ENCODE results near the gene JHY.

JHY gene

DNA sequence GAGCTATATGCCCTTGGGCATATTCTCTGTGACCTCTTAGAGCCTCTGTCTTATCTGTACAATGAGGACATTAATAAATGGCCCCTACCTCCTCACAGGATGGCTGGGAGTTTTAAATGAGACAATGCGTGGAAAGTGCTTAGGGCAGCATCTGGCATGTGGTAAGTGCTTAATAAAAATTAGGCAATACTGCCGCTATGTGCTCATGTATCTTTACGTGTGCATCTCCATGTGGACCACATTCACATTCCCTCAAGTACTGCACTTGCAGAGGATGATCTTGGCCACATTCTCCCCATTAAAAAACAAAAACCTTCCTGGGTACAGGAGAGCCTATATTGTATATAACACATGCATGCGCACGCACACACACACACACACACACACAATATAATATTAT lies 118.2 kb downstream of the JHY start:
- DNase-seq (ENCODE audit: low spot score in 2 of 2) (no peak), ATAC-seq (no peak)
- Mint-ChIP-seq H3K4me3 (no peak overlapping the region), H3K27ac (no peak overlapping the region), H3K4me1 (no peaks in the 10 kb centered on the region), H3K36me3 (no peaks in the 10 kb centered on the region), H3K9me3 (no peaks in the 10 kb centered on the region)

DNA sequence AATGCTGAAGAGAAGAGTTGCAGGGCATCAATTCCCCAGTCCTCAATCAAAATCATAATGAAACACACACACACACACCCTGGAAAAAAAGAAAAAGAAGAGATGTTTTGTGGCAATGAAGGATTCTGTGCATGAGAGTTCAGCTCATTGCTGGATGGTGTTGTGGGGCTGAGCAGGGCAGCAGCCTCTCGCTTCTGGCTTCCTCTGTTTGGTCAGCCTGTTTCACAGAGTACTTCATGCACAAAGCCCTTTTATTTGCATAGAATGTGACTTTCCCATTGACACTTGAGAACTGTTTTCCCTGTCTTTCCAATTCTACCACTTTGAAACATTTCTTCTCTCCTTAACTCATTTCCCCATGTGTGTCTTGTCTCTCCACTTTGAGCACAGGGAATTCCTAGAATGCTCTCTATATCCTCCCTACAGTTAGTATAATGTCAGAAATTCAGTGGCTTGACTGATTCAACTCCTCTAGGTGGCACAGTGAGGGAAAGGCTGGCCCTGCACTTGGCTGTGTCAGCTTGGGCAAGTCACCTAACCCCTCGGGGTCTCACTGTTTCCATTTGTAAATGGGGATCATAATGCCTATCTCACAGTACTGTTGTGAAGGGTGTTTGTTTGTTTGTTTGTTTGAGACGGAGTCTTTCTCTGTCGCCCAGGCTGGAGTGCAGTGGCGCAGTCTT lies 124.4 kb downstream of the JHY start:
- DNase-seq (ENCODE audit: low spot score in 2 of 2): no peak
- Mint-ChIP-seq H3K27ac (no peak overlapping the region), H3K4me1 (no peaks in the 10 kb centered on the region), H3K36me3 (no peaks in the 10 kb centered on the region), H3K4me3 (no peak overlapping the region), H3K9me3 (no peaks in the 10 kb centered on the region)
- no peak for ATAC-seq

Measured in stimulated activated effector memory CD8-positive, alpha-beta T cell treated with anti-CD3 and anti-CD28 coated beads, Interleukin-12 subunit alpha, Interleukin-12 subunit beta, amount 100 ng/mL, for 72 hours (primary cell).